ENCODE measurements around the gene ENAH.
"Not testable (repeated sequence)": the region's sequence is repeated elsewhere in the genome, so short reads cannot be mapped to it uniquely, and the experiment has no call there.

ENAH gene

DNA sequence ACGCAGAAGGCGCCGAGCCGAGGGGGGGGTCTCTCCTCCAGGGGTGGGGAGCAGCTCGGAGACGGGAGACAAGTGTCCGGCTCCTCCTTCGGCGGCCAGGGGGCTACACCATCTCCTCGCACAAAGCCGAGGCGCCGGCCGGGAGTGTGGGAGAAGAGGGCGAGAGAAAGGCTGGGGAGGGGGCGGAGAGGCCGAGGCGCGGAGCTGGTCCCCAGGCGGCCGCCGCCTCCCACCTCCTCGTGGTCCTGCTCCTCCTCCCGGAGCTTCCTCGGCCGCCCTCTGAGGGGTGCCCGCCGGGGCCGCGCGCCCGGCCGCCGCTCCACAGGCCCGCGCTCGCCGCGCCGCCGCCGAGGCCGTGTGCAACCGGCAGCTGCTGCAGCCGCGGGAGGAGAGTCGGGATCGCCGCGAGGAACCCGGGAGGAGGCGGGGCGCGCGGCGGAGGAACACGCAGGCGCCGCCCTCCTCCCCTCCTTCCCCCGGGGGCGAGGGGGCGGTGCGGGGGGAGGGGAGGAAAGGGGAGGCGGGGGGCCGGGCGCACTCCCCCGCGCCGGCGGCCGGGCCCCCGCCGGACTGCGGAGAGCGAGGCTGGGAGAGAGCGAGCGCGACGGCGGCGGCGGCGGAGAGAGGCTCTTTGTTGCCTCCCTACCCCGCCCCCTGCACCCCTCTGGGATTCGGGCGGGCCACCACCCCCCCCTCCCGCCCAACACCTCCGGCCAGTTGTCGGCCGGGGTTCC, at the start of gene ENAH:
TSS of gene ENAH (minus strand) at position 395 of the 734 bp plus-strand sequence. CDS start 433 bp downstream, outside the sequence.
- H3K27me3 ChIP-seq (ENCODE audit: low read depth): no peaks in the 10 kb centered on the region
- H3K36me3 ChIP-seq (replicated peaks): no peaks in the 10 kb centered on the region
- no peaks in the 10 kb centered on the region for H3K9me3 ChIP-seq
- in situ Hi-C loops (cut with MboI; ENCODE audit: low sequenced_read_pairs): no loop called here
- peaks cover 29% of the 10 kb centered on the region for H3K4me1 ChIP-seq
- peak; percentile 79 to 86 for DNase-seq (ENCODE audit: low spot score in 2 of 2)
- peak within 1 kb of the TSS; percentile 75 for H3K4me3 ChIP-seq

DNA sequence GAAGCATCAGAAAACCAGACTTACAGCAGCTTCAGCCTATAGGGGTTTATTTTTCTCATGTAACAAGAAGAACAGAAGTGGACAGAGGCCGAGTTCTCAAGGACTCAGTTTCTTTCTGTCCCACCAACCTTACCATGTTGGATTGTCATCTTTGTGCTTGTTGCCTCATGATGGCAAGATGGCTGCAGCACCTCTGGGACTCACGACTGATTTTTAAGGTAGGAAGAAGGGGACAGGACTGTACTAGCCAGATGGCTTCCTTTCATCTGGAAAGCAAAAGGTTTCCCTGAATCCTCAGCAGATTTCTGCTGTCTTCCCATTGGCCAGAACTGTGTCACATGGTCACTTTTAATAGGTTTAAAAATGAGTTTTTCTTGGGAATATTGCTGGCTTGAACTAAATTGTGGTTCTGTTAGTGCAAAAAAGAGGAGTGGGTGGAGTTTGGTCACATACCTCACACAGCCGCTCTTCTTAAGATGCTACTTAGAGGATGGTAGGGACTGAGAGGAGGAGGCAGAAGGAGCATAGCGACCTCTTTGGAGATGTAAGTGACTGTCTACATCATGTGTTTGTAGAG, 48.1 kb upstream of the ENAH start:
- Histone ChIP-seq H3K27me3 (ENCODE audit: low read depth) (no peaks in the 10 kb centered on the region), H3K36me3 (replicated peaks) (no peaks in the 10 kb centered on the region), H3K4me1 (peaks cover 17% of the 10 kb centered on the region), H3K9me3 (no peaks in the 10 kb centered on the region), H3K4me3 (no peak overlapping the region)
- in situ Hi-C loops (cut with MboI; ENCODE audit: low sequenced_read_pairs): no loop called here
- DNase-seq (ENCODE audit: low spot score in 2 of 2): no peak

DNA sequence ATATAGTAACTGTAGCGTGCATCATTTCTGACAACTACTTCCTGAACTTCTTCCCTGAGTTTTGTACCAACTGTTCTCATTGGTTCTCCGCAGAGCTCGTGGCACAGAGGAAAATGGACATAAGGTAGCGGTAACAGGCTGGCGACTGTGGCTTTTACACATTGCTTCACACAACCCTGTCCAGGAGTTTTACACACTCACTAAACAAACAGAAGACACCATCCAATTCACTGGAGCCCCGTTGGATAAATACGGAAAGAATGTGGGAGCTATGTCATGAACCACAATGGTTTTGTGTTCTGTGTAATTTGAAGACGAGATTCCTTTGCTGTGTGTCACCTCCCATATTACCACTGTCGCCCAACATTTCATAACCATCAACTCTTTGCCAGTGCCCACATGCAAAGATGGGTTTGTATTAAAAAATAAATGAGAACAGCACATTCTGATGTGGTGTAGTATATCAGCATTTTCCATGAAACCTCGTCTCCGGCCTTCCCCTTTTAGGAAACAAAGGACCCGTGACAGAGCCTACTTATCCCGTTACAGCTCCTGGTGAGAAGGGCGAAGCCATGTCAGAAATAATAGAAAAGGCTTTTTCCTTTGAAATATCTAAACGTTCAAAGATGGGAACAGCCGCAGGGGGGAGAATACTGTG, 47.4 kb upstream of the ENAH start:
- H3K27me3 ChIP-seq (ENCODE audit: low read depth): no peaks in the 10 kb centered on the region
- H3K4me3 ChIP-seq: no peak overlapping the region
- no peaks in the 10 kb centered on the region for H3K9me3 ChIP-seq
- H3K36me3 ChIP-seq (replicated peaks): no peaks in the 10 kb centered on the region
- in situ Hi-C loops (cut with MboI; ENCODE audit: low sequenced_read_pairs): no loop called here
- peak; percentile 11 to 33 for DNase-seq (ENCODE audit: low spot score in 2 of 2)
- peaks cover 17% of the 10 kb centered on the region for H3K4me1 ChIP-seq

DNA sequence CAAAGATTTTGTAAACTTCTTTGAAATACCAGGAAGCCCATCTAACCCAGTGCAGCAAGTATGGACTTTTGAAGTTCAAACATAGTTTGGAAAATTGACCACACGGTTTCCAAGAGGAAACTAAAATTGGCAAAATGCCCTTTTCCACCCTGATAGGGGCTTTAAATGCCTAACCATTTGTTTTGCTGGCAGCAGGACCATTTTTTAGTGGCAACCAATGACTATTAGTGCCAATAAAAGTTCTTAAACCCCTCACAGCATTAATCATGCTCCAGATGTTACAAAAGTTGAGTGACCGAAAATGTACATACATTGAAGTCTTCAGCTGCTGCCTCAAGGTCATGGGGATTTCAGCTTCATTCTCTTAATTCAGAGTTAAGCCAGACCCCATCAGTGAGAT, 46.4 kb upstream of the ENAH start:
- Histone ChIP-seq H3K27me3 (ENCODE audit: low read depth) (no peaks in the 10 kb centered on the region), H3K4me3 (no peak overlapping the region), H3K4me1 (peaks cover 17% of the 10 kb centered on the region), H3K9me3 (no peaks in the 10 kb centered on the region), H3K36me3 (replicated peaks) (no peaks in the 10 kb centered on the region)
- DNase-seq (ENCODE audit: low spot score in 2 of 2): no peak
- in situ Hi-C loops (cut with MboI; ENCODE audit: low sequenced_read_pairs): no loop called here

DNA sequence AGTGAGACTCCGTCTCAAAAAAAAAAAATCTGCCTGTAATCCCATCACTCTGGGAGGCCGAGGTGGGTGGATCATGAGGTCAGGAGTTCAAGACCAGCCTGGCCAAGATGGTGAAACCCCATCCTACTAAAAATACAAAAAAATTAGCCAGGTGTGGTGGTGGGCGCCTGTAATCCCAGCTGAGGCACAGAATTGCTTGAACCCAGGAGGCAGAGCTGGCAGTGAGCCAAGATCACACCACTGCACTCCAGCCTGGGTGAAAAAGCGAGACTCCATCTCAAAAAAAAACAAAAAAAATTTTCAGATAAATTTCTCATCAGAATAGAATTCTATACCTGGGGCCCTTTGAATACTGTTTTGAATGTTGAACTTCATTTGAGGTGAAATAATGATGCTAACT, 45.3 kb upstream of the ENAH start:
- H3K4me1 ChIP-seq: peaks cover 17% of the 10 kb centered on the region
- in situ Hi-C loops (cut with MboI; ENCODE audit: low sequenced_read_pairs): not testable (repeated sequence)

DNA sequence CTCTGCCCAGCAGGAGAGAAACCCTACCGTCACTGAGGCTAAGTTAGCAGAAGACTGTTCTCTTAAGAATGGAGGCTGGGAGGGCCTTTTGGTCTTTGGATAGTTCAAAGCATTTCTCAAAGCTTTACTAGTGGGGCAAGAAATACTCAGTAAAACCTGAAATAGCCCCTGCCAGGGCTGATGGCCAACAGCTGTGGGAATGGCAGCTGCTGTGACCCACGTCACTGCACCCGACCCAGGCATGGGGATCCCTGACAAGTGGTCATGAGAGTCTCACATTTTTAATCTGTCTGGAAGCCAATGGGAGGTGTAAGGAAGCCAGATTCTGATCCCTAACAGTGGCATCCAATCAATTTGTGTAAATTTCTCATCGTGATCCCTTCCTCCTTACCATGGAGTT, 44.5 kb upstream of the ENAH start:
- Histone ChIP-seq H3K4me3 (no peak overlapping the region), H3K4me1 (peaks cover 17% of the 10 kb centered on the region), H3K9me3 (no peaks in the 10 kb centered on the region), H3K36me3 (replicated peaks) (no peaks in the 10 kb centered on the region), H3K27me3 (ENCODE audit: low read depth) (no peaks in the 10 kb centered on the region)
- in situ Hi-C loops (cut with MboI; ENCODE audit: low sequenced_read_pairs): no loop called here
- no peak for DNase-seq (ENCODE audit: low spot score in 2 of 2)

More for the DNA sequence above, 45.3 kb upstream of the ENAH start:
- DNase-seq (ENCODE audit: low spot score in 2 of 2); H3K27me3 ChIP-seq (ENCODE audit: low read depth); H3K9me3 ChIP-seq; H3K4me3 ChIP-seq; H3K36me3 ChIP-seq (replicated peaks): not testable (repeated sequence)

DNA sequence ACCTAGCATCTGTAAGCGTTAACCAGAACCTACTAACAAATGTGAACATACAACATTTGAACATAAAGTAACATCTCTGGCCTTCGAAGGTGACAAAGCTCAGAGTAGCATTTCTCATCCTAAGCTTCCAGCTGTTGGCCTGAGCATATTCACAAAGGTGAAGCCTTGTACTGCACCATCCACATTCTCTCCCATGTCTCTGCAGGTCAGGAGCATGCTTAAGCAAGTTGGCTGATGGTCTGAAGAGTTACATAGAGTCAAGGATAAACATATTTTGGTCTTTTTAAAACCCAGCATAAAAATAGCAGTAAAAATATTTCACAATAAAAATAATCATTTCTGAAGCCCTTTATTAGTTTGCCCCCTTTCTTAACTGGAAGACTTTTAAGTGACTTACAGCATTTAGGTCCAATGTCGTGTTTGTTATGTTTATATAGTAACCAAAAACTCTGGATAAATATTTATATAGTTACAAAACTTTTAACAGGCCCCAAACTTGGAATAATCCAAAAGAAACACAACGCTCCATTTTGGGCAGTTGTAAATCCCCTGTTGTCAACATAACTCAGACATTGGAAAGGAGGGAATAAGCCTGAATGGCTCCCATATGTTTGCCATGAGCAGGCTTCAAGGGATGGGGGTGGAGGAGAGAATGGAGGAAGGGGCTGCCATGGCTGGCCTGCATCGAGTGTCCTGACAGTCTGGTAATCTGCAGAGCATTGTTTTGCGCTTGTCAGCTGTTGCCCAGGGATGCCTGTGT, 42.8 kb upstream of the ENAH start:
- Histone ChIP-seq H3K27me3 (ENCODE audit: low read depth) (no peaks in the 10 kb centered on the region), H3K9me3 (no peaks in the 10 kb centered on the region), H3K36me3 (replicated peaks) (no peaks in the 10 kb centered on the region), H3K4me3 (no peak overlapping the region), H3K4me1 (peaks cover 16% of the 10 kb centered on the region)
- DNase-seq (ENCODE audit: low spot score in 2 of 2): no peak
- in situ Hi-C loops (cut with MboI; ENCODE audit: low sequenced_read_pairs): no loop called here

DNA sequence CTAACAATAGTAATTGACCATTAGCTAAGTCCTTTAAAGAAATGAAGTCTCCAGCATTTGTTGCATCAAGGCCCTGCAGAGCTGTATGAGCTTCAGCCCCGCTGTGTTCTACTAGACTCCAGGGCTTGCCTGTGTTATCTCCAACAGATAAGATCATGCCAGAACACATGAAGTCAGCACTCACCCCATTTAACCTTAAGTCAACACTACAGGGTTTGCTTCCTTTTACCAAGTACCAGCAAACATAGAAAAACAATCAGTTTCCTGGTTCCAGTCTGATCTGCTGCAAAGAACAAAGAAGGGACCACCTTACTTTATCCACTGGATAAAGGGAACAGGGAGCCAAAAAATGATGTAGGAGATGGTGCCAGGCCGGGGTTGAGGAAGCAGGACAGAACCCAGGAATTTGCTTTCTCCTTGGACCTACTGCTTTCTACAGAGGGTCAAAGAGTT, 41.3 kb upstream of the ENAH start:
- Histone ChIP-seq H3K36me3 (replicated peaks) (no peaks in the 10 kb centered on the region), H3K9me3 (no peaks in the 10 kb centered on the region), H3K27me3 (ENCODE audit: low read depth) (no peaks in the 10 kb centered on the region), H3K4me3 (no peak overlapping the region), H3K4me1 (peaks cover under 1% of the 10 kb centered on the region; the same call in 1 of the 2 replicates)
- DNase-seq (ENCODE audit: low spot score in 2 of 2): no peak
- in situ Hi-C loops (cut with MboI; ENCODE audit: low sequenced_read_pairs): no loop called here

DNA sequence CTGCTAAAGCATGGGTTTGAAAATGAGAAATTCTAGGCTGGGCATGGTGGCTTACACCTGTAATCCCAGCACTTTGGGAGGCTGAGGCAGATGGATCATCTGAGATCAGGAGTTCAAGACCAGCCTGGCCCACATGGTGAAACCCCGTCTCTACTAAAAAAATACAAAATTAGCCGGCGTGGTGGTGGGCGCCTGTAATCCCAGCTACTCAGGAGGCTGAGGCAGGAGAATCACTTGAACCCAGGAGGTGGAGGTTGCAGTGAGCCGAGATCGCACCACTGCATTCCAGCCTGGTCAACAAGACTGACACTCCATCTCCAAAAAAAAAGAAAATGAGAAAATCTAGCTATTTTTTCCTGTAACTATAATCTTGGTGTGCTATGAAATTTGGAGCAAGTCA, 40.8 kb upstream of the ENAH start:
- in situ Hi-C loops (cut with MboI; ENCODE audit: low sequenced_read_pairs); H3K9me3 ChIP-seq; H3K4me3 ChIP-seq; DNase-seq (ENCODE audit: low spot score in 2 of 2); H3K4me1 ChIP-seq; H3K27me3 ChIP-seq (ENCODE audit: low read depth); H3K36me3 ChIP-seq (replicated peaks): not testable (repeated sequence)

DNA sequence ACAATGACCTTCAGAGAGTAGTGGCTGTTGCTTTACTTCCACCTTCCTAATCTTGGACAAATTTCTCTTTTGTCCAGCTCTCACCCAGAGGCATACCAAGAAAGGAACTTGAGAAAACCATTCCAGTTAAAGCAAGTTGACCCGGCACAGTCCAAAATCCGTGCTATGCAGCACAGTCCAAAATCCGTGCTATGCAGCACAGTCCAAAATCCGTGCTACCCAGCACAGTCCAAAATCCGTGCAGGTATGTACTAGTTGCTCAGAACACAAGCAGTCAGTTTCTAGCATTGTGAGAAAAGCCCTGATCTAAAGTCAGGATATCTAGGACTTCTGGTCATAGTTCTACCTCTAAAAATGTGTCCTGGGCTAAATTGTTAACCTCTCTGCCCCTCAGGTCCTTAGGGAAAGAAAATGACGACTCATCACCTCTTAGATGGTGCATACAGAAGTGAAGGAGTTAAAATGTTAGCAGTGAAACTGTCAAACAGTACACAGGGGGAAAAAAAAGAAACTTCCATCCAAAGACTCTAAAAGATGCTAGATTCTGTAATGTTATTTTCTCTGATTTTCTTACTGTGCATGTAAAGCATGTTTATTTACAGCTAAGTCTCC, 40.3 kb upstream of the ENAH start:
- no peaks in the 10 kb centered on the region for H3K4me1 ChIP-seq
- no peak overlapping the region for H3K4me3 ChIP-seq
- no peaks in the 10 kb centered on the region for H3K36me3 ChIP-seq (replicated peaks)
- DNase-seq (ENCODE audit: low spot score in 2 of 2): no peak
- no peaks in the 10 kb centered on the region for H3K9me3 ChIP-seq
- in situ Hi-C loops (cut with MboI; ENCODE audit: low sequenced_read_pairs): no loop called here
- H3K27me3 ChIP-seq (ENCODE audit: low read depth): no peaks in the 10 kb centered on the region

DNA sequence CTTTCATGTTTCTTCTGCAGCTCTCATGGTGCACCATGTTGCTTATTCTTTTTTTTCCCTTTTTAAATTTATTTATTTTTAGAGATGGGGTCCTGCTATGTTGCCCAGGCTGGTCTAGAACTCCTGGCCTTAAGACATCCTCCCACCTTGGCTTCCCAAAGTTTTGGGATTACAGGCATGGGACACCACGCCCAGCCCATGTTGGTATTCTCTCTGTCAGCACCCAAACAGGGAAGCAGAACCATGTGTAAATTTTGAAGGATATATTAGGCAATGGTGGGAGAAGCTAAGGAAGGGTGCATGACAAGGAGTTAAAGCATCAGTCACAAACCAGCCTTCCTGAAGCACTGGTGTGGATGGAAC, 39.6 kb upstream of the ENAH start:
- Histone ChIP-seq H3K4me1 (no peaks in the 10 kb centered on the region), H3K27me3 (ENCODE audit: low read depth) (no peaks in the 10 kb centered on the region), H3K36me3 (replicated peaks) (no peaks in the 10 kb centered on the region), H3K9me3 (no peaks in the 10 kb centered on the region), H3K4me3 (no peak overlapping the region)
- no peak for DNase-seq (ENCODE audit: low spot score in 2 of 2)
- in situ Hi-C loops (cut with MboI; ENCODE audit: low sequenced_read_pairs): no loop called here

DNA sequence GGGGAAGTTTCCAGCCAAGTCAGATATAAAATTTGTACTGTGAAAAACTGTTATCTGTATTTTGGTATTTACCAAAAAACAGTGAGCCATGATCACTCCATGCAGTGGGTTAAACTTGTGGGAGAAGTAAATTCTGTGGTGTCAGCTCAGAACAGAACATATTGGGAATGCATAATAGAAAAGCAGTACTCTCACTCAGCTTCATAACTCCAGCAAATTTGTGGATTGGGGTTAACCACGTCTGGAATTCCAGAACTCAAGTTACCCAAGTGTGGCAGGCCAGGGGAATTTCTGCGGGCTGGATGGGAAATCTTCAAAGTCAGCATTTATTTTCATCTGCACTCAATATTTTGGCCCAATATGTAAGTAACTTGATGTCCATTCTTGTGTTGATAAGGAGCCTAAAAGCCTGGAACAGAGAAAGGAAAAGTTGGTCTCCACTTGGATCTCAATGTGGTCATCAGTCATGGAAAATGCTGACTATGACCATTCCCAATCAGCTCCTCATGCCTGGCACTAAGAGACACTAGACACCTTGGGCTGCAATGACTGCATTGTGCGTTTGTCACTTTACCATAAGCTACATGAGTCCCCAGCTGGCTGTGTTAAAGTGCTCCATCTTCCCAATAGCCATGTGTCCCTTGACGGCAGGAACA, 39.1 kb upstream of the ENAH start:
- H3K27me3 ChIP-seq (ENCODE audit: low read depth): no peaks in the 10 kb centered on the region
- no peak for DNase-seq (ENCODE audit: low spot score in 2 of 2)
- H3K4me3 ChIP-seq: no peak overlapping the region
- no peaks in the 10 kb centered on the region for H3K4me1 ChIP-seq
- H3K9me3 ChIP-seq: no peaks in the 10 kb centered on the region
- no peaks in the 10 kb centered on the region for H3K36me3 ChIP-seq (replicated peaks)
- in situ Hi-C loops (cut with MboI; ENCODE audit: low sequenced_read_pairs): no loop called here

DNA sequence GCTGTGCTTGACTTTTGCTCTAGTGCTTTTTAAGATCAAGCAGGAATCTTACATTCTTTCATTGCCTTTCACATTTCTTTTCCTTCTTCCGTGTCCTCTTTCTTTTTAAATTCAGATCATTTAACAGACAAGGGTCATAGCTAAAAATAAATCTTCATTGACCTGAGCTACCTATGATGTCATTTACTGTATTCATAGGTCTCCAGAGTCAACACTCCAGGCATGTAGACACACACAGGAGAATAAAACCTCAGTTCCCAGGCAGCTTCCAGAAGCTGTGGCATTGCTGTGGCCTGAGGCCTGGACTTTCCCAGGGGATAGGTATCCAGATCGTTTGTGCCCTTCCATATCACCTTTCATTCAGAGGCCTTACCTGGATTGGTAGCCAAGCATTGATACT, 38.5 kb upstream of the ENAH start:
- DNase-seq (ENCODE audit: low spot score in 2 of 2): no peak
- H3K4me1 ChIP-seq: no peaks in the 10 kb centered on the region
- H3K9me3 ChIP-seq: no peaks in the 10 kb centered on the region
- in situ Hi-C loops (cut with MboI; ENCODE audit: low sequenced_read_pairs): no loop called here
- no peak overlapping the region for H3K4me3 ChIP-seq
- H3K27me3 ChIP-seq (ENCODE audit: low read depth): no peaks in the 10 kb centered on the region
- H3K36me3 ChIP-seq (replicated peaks): no peaks in the 10 kb centered on the region

All from HAP-1 (cell line).